ENCODE measurements around the gene CKS1B. TPM values are rescaled to one million over a fixed set of nuclear protein-coding genes. Genes with fewer than 3 reads are reported as not detected.

CKS1B gene
- total RNA-seq, 4 donors from 2014 or later = 34.9 to 72.8 (median 55.3) TPM

- 10 to 30% methylated on average over 2 to 4 of the region's 5 CpGs for WGBS, 2 donors
- H3K27ac ChIP-seq = peak overlapping the region; percentile 97 to 99 (median 98)
- H3K9me3 ChIP-seq = no peaks in the 10 kb centered on the region
- no peak for TF ChIP-seq POLR2A (IDR thresholded peaks at IDR 0.05)
- TF ChIP-seq CTCF (IDR thresholded peaks at IDR 0.05) = no peak
- intact Hi-C loops (cut with DNase I) = no loop called here
- H3K4me1 ChIP-seq = peaks cover 47 to 69% (median 55%) of the 10 kb centered on the region in 3 donors
- H3K36me3 ChIP-seq = peaks cover 0 to 12% (median 0%) of the 10 kb centered on the region in 3 donors
- no peak for DNase-seq
- H3K27me3 ChIP-seq = no peaks in the 10 kb centered on the region
- peak overlapping the region; percentile 77 to 96 (median 86) for H3K4me3 ChIP-seq
Observed at GRCh38 chr1:155004352-155005075, 30.0 kb downstream of the CKS1B start.

- Histone ChIP-seq H3K4me3 (peak overlapping the region; percentile 77 to 96 (median 86)), H3K9me3 (no peaks in the 10 kb centered on the region), H3K27me3 (no peaks in the 10 kb centered on the region), H3K27ac (peak overlapping the region; percentile 97 to 99 (median 98)), H3K4me1 (peaks cover 40 to 69% (median 53%) of the 10 kb centered on the region in 3 donors), H3K36me3 (peaks cover 0 to 17% (median 0%) of the 10 kb centered on the region in 3 donors)
- 14 to 18% methylated on average over 4 to 6 of the region's 17 CpGs for WGBS, 2 donors
- TF ChIP-seq POLR2A (IDR thresholded peaks at IDR 0.05) (peak in 1 of 4 donors; percentile 43), CTCF (IDR thresholded peaks at IDR 0.05) (no peak)
- intact Hi-C loops (cut with DNase I) = no loop called here
- no peak for DNase-seq
Observed at GRCh38 chr1:155005076-155006011, 30.9 kb downstream of the CKS1B start.

- Histone ChIP-seq H3K4me3 (peak overlapping the region in 3 of 4 donors; percentile 61 to 96 (median 67)), H3K9me3 (no peaks in the 10 kb centered on the region), H3K4me1 (peaks cover 53 to 81% (median 65%) of the 10 kb centered on the region in 3 donors), H3K27ac (peak overlapping the region; percentile 97 to 99 (median 98)), H3K27me3 (no peaks in the 10 kb centered on the region), H3K36me3 (peaks cover 0 to 19% (median 5%) of the 10 kb centered on the region in 3 donors)
- WGBS, 2 donors = 14 to 31% methylated on average over 2 of the region's 2 CpGs
- intact Hi-C loops (cut with DNase I) = no loop called here
- TF ChIP-seq POLR2A (IDR thresholded peaks at IDR 0.05) (no peak), CTCF (IDR thresholded peaks at IDR 0.05) (no peak)
- no peak for DNase-seq
Observed at GRCh38 chr1:155006601-155007101, 32.2 kb downstream of the CKS1B start.

- H3K4me3 ChIP-seq = peak overlapping the region; percentile 50 to 96 (median 64)
- no peak for DNase-seq
Observed at GRCh38 chr1:155007251-155007828, 32.9 kb downstream of the CKS1B start.

More at GRCh38 chr1:155007251-155007828, 32.9 kb downstream of the CKS1B start:
- intact Hi-C loops (cut with DNase I) = no loop called here
- Histone ChIP-seq H3K27me3 (no peaks in the 10 kb centered on the region), H3K9me3 (no peaks in the 10 kb centered on the region), H3K4me1 (peaks cover 60 to 88% (median 72%) of the 10 kb centered on the region in 3 donors), H3K36me3 (peaks cover 0 to 19% (median 5%) of the 10 kb centered on the region in 3 donors), H3K27ac (peak overlapping the region; percentile 97 to 99 (median 98))
- no peak for TF ChIP-seq CTCF (IDR thresholded peaks at IDR 0.05)
- no peak for TF ChIP-seq POLR2A (IDR thresholded peaks at IDR 0.05)
- 30 to 70% methylated on average over 2 of the region's 6 CpGs for WGBS, 2 donors
